Mucosa of stomach (tissue), 1 donor: ENCODE measurements around the gene MAP2K5.

Experiments used
- H3K27me3 ChIP-seq: one replicate; pipeline ENCODE4 v1.7.0; 2013; ENCODE audit warnings: mild to moderate bottlenecking, low read length; ENCODE audit not compliant: control insufficient read depth, insufficient read depth
- H3K36me3 ChIP-seq: one replicate; pipeline ENCODE4 v1.7.0; 2013; ENCODE audit warnings: low read length; ENCODE audit not compliant: control insufficient read depth, insufficient read depth
- H3K4me1 ChIP-seq: one replicate; pipeline ENCODE4 v1.7.0; 2013; ENCODE audit warnings: mild to moderate bottlenecking, low read length; ENCODE audit not compliant: control insufficient read depth, insufficient read depth
- H3K4me3 ChIP-seq: one replicate; pipeline ENCODE4 v1.7.0; 2013; ENCODE audit warnings: low read length
- H3K9ac ChIP-seq: one replicate; pipeline ENCODE4 v1.7.0; 2013; ENCODE audit warnings: mild to moderate bottlenecking, low read length, moderate library complexity
- H3K9me3 ChIP-seq: one replicate; pipeline ENCODE4 v1.7.0; 2013; ENCODE audit warnings: mild to moderate bottlenecking, low read length, moderate library complexity; ENCODE audit not compliant: control insufficient read depth
- donor health status: Pancreatic carcinoma.

Gene MAP2K5

DNA sequence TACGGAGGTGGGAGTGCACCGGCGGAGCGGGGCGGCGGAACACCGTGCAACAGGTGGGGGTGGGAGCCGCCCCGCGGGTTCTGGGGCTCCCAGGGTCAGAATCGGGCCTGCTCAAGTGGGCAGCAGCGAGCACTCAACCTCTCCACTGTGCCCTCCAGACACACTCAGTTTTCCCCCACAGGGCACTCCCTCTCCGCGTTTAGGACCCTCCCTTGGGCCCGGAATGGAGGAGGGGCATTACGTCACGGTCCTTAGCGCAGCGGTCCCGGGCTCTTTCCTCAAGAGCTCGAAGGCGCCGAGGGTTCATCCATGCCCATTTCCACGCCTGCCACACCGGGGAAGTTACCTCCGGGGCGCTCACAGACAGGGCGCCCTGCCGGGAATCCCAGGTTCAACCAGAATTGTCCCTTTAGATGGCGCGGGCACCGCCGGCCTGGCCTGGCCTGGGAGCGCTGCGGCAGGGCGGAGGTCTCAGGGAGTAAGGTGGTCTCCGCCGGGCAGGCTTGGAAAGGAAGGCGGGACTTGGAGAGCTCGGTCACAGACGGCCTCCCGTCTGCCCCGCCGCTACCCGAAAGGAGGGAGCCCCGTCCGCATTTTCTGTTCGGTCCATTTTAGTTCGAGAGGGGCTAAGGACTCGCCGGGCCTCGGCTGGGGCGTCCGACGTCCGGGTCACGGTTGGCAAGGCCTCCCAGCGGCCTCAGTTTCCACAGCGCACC, 292.2 kb downstream of the MAP2K5 start:
- Histone ChIP-seq H3K9me3 (no peaks in the 10 kb centered on the region), H3K9ac (peak overlapping the region; percentile 20), H3K27me3 (peaks cover 78% of the 10 kb centered on the region), H3K4me3 (no peak overlapping the region), H3K36me3 (no peaks in the 10 kb centered on the region), H3K4me1 (peaks cover 43% of the 10 kb centered on the region)

DNA sequence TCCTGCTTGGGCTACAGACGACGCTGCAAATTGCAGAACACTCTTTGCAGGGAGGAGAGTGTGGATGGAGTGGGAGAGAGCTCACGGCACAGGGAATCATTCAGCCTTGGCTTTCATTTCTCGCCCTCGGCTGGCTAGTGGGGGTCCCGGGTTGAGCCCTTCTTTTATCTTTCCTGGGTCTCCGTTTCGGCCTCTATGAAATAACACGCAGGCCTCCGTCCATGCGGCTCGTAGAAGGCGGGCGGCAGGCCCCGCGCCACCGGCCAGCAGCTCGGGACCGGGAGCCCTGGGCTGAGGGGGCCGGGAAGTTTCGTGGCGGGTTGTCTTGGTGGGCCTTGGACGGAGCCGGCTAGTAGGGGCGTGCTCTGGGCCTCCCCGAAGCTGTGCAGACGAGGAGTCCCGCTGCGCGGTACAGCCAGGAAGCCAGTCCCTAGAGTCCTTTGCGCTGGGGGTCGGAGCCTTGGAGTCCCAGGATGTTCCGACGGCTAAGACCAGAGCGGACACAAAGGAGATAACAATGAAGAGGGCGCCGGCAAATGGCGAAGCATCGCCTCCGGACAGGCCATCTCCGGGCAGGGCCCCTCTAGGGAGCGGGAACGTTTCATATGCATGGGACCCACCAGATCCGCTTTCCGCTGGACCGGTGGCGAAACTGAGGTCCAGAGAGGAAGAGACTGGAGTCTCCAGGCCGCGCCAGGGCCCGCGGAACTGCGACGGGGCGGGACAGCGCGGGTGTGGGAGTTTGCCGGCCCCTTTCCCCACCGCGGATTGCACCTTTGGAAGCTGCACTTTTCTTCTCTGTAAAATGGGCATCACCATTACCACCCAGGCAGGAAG, 293.0 kb downstream of the MAP2K5 start:
- Histone ChIP-seq H3K27me3 (peaks cover 71% of the 10 kb centered on the region), H3K9me3 (no peaks in the 10 kb centered on the region), H3K4me3 (no peak overlapping the region), H3K36me3 (no peaks in the 10 kb centered on the region), H3K9ac (no peak overlapping the region), H3K4me1 (peaks cover 43% of the 10 kb centered on the region)

GRCh38 chr15:67836134-67836455, 293.6 kb downstream of the MAP2K5 start:
- no peaks in the 10 kb centered on the region for H3K36me3 ChIP-seq
- H3K9ac ChIP-seq, result no peak overlapping the region
- H3K27me3 ChIP-seq, result peaks cover 65% of the 10 kb centered on the region
- H3K4me1 ChIP-seq, result peaks cover 45% of the 10 kb centered on the region
- H3K9me3 ChIP-seq, result no peaks in the 10 kb centered on the region
- no peak overlapping the region for H3K4me3 ChIP-seq

- H3K36me3 ChIP-seq, result no peaks in the 10 kb centered on the region
- no peaks in the 10 kb centered on the region for H3K9me3 ChIP-seq
- H3K9ac ChIP-seq, result no peak overlapping the region
- peaks cover 61% of the 10 kb centered on the region for H3K27me3 ChIP-seq
- H3K4me1 ChIP-seq, result peaks cover 49% of the 10 kb centered on the region
- H3K4me3 ChIP-seq, result no peak overlapping the region
Measured at GRCh38 chr15:67836477-67836876, 294.0 kb downstream of the MAP2K5 start.

- Histone ChIP-seq H3K27me3 (peaks cover 58% of the 10 kb centered on the region), H3K4me1 (peaks cover 49% of the 10 kb centered on the region), H3K4me3 (no peak overlapping the region), H3K9me3 (no peaks in the 10 kb centered on the region), H3K36me3 (no peaks in the 10 kb centered on the region), H3K9ac (no peak overlapping the region)
Measured at GRCh38 chr15:67836955-67837354, 294.5 kb downstream of the MAP2K5 start.

DNA sequence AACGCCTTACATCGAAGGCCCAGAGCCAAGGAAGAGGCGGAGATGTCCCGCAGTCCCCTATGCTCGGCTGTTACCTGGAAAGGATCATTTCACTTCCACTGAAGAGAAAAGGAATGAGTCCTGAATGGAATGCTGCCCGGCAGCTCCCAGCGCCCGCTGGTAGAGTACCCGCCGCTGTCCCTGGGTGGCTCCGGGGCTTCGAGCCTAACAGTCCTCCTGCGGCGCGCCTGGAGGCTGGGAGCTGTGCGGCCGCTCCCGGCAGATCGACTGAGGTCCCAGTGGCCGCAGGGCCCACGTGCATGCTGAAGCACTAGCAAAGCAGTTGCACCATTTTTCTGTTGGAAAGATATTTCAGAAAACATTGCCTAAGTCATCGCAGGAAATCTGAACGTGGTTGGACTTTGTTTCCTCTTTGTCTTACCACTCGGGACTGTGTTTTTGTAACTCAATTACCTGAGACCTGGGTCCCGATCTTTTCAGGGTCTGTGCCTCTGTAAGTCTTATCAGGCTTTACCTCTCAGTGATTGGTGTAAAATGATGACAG, 296.4 kb downstream of the MAP2K5 start:
- Histone ChIP-seq H3K9me3 (no peaks in the 10 kb centered on the region), H3K4me3 (no peak overlapping the region), H3K9ac (no peak overlapping the region), H3K36me3 (no peaks in the 10 kb centered on the region), H3K4me1 (peaks cover 36% of the 10 kb centered on the region), H3K27me3 (peaks cover 39% of the 10 kb centered on the region)

- Histone ChIP-seq H3K9ac (peak overlapping the region; percentile 97), H3K9me3 (no peaks in the 10 kb centered on the region), H3K4me3 (peak overlapping the region; percentile 18), H3K36me3 (no peaks in the 10 kb centered on the region), H3K4me1 (peaks cover 30% of the 10 kb centered on the region), H3K27me3 (peaks cover 32% of the 10 kb centered on the region)
Measured at GRCh38 chr15:67839499-67839928, 297.0 kb downstream of the MAP2K5 start.

- H3K36me3 ChIP-seq, result no peaks in the 10 kb centered on the region
- H3K9ac ChIP-seq, result peak within 1 kb of the TSS; percentile 97
- peaks cover 26% of the 10 kb centered on the region for H3K27me3 ChIP-seq
- peak within 1 kb of the TSS; percentile 99 for H3K4me3 ChIP-seq
- H3K4me1 ChIP-seq, result peaks cover 24% of the 10 kb centered on the region
- H3K9me3 ChIP-seq, result no peaks in the 10 kb centered on the region
Measured at GRCh38 chr15:67839929-67840748, 297.6 kb downstream of the MAP2K5 start, which contains the start of gene RNU6-1. Gene RNU6-1 (minus strand): TSS chr15:67840045.

DNA sequence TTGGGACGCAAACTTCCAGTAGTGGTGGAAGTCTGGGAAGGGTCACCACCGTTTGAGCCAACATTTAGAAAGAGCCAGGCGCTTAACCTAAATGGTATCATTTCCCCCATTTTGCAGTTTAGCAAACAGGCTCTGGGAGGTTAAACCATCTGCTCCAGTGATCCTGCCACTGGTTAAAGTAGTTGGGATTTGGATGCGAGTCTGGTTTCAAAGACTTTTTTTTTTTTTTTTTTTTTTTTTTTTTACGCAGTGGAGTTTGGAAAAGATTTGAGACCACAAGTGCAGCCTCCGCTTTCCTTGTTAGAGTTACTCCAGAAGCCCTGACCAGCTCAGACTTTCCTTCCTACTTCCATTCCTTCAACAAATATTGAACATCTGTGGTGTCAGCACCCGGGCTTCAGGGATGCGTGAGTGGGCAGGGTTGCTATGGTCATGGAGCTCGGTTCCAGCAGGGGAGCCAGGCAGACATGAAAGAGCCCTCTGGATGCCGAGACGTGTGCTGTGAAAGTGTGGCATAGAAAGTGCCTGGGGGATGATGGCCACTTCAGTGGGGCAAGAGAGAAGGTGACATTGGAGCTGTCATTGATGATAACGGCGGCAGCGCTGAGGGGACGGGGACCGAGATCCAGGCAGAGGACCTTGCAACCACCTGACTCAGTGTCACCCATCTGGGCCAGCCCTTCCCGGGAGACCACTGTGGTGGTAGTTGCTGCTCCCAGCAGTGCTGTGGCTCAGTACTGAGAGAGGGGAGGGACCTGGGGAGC, 298.4 kb downstream of the MAP2K5 start:
- H3K4me3 ChIP-seq, result peak overlapping the region; percentile 99
- peaks cover 16% of the 10 kb centered on the region for H3K4me1 ChIP-seq
- H3K9ac ChIP-seq, result peak overlapping the region; percentile 97

DNA sequence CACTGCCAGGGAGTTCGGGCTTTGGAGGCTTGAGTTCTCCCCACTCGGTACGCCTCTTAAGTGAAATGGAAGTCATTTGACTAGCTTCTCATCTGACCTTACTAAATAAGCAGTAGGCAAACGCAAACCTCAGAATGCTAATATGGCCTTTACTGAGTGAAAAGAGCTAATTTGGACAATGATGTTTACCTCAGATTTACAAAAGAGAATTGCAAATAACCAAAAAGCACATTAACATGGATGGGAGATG, 298.9 kb downstream of the MAP2K5 start:
- H3K4me1 ChIP-seq, result peaks cover 12% of the 10 kb centered on the region
- peak overlapping the region; percentile 97 for H3K9ac ChIP-seq
- H3K4me3 ChIP-seq, result no peak overlapping the region
- peaks cover 14% of the 10 kb centered on the region for H3K27me3 ChIP-seq
- no peaks in the 10 kb centered on the region for H3K36me3 ChIP-seq
- H3K9me3 ChIP-seq, result no peaks in the 10 kb centered on the region

More for the DNA sequence above, 298.4 kb downstream of the MAP2K5 start:
- H3K27me3 ChIP-seq, result peaks cover 18% of the 10 kb centered on the region
- no peaks in the 10 kb centered on the region for H3K9me3 ChIP-seq
- H3K36me3 ChIP-seq, result no peaks in the 10 kb centered on the region

- no peak overlapping the region for H3K9ac ChIP-seq
- H3K9me3 ChIP-seq, result no peaks in the 10 kb centered on the region
- H3K36me3 ChIP-seq, result no peaks in the 10 kb centered on the region
- no peak overlapping the region for H3K4me3 ChIP-seq
- H3K4me1 ChIP-seq, result peaks cover 12% of the 10 kb centered on the region
- peaks cover 6% of the 10 kb centered on the region for H3K27me3 ChIP-seq
Measured at GRCh38 chr15:67843092-67843501, 300.6 kb downstream of the MAP2K5 start.
